Measurements from ENCODE around the gene ABCC4. TPM values are rescaled to one million over a fixed set of nuclear protein-coding genes. Genes with fewer than 3 reads are reported as not detected.
A peak's percentile ranks its signal among the peaks of the same experiment; 100 is the strongest.

Gene ABCC4
- total and polyA plus RNA-seq, 9 of the 15 experiments (the other 6 are each of a cell fraction or from before 2014, with no cell fraction given): 9.4 to 46.1 (median 25.4) TPM

GRCh38 chr13:95243207-95243606, 58.0 kb downstream of the ABCC4 start (continued):
- TF ChIP-seq MLX (CRISPR knock-in tag; conservative IDR thresholded peaks at IDR 0.05): no peak
- no peak for TF ChIP-seq ZBTB5 (IDR thresholded peaks at IDR 0.05)
- TF ChIP-seq E2F6 (IDR thresholded peaks at IDR 0.05; ENCODE audit: borderline replicate concordance in 1 of 2, extremely low read depth in 1 of 2, insufficient read depth in 1 of 2, insufficient read length in 1 of 2, low read depth in 1 of 2, low read length in 1 of 2, poor library complexity in 1 of 2, severe bottlenecking in 1 of 2): peak in 1 of 2 experiments; percentile 32
- TF ChIP-seq SMAD2 (IDR thresholded peaks at IDR 0.05; ENCODE audit: low read depth, low read length): no peak
- no peak for TF ChIP-seq RERE (CRISPR knock-in tag; IDR thresholded peaks at IDR 0.05; ENCODE audit: borderline replicate concordance)
- TF ChIP-seq SMARCC2 (IDR thresholded peaks at IDR 0.05; ENCODE audit: low read depth): peak; percentile 67; the same call in 1 of the 2 replicates
- TF ChIP-seq ADNP (tag; IDR thresholded peaks at IDR 0.05): no peak
- peak; percentile 92 for TF ChIP-seq CBFA2T3 (IDR thresholded peaks at IDR 0.05)
- TF ChIP-seq FIP1L1 (IDR thresholded peaks at IDR 0.05; ENCODE audit: low read depth, low read length, poor library complexity, severe bottlenecking): no peak
- TF ChIP-seq BRD4 (IDR thresholded peaks at IDR 0.05): no peak
- peak; percentile 82 for TF ChIP-seq MYNN (IDR thresholded peaks at IDR 0.05)
- TF ChIP-seq MYNN (CRISPR knock-in tag; IDR thresholded peaks at IDR 0.05): no peak
- no peak for TF ChIP-seq CBFB (CRISPR knock-in tag; IDR thresholded peaks at IDR 0.05)
- no peak for TF ChIP-seq ZNF347 (CRISPR knock-in tag; IDR thresholded peaks at IDR 0.05; ENCODE audit: low read depth)
- peak; percentile 51; the same call in 1 of the 2 replicates for TF ChIP-seq ZBTB17 (CRISPR knock-in tag; IDR thresholded peaks at IDR 0.05)
- TF ChIP-seq TEAD1 (CRISPR knock-in tag; IDR thresholded peaks at IDR 0.05): peak; percentile 55 to 80; a peak in 2 of 4 replicates
- TF ChIP-seq ETV5 (CRISPR knock-in tag; IDR thresholded peaks at IDR 0.05; ENCODE audit: low read depth): no peak
- TF ChIP-seq KDM4B (IDR thresholded peaks at IDR 0.05; ENCODE audit: borderline replicate concordance in 2 of 2, low read depth in 1 of 2): no peak
- TF ChIP-seq CTBP1 (IDR thresholded peaks at IDR 0.05; ENCODE audit: borderline replicate concordance): peak; percentile 90
- no peak for TF ChIP-seq TCFL5 (CRISPR knock-in tag; conservative IDR thresholded peaks at IDR 0.05)

All from K562 (cell line).